A172 (cell line): ENCODE results near the gene UBR3. TPM values are rescaled to one million over a fixed set of nuclear protein-coding genes. Genes with fewer than 3 reads are reported as not detected.
"Not testable (repeated sequence)": the region's sequence is repeated elsewhere in the genome, so short reads cannot be mapped to it uniquely, and the experiment has no call there.

ENCODE experiments used
- DNase-seq: peaks from one replicate; pipeline ENCODE4 v3.0.0-alpha.2; 2015; ENCODE audit warnings: low spot score
- total RNA-seq: library from RNA; depleted of rRNA; stranded (reverse); fragments of >200 nt; shearing (Covaris generic); gene quantifications from 2 replicates; pipeline ENCODE4 v1.2.3, GENCODE V29; 2014

Gene UBR3
- total RNA-seq, 1 experiment from 2014 or later = 21.0 TPM

GRCh38 chr2:169865492-169865891 lies 38.2 kb downstream of the UBR3 start:
- DNase-seq = no peak

DNA sequence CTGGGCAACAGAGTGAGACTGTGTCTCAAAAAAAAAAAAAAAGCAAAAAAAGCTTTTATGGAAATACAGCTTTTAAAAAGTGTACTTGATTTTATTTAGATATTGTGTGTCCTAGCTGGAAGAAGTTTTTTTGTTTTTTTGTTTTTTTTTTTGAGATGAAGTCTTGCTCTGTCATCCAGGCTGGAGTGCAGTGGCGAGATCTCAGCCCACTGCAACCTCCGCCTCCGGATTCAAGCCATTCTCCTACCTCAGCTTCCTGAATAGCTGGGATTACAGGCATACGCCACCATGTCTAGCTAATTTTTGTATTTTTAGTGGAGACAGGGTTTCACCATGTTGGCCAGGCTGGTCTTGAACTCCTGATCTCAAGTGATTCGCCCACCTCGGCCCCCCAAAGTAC lies 39.0 kb downstream of the UBR3 start:
- not testable (repeated sequence) for DNase-seq

- no peak for DNase-seq
Observed at GRCh38 chr2:169867579-169867978, 40.3 kb downstream of the UBR3 start.

DNA sequence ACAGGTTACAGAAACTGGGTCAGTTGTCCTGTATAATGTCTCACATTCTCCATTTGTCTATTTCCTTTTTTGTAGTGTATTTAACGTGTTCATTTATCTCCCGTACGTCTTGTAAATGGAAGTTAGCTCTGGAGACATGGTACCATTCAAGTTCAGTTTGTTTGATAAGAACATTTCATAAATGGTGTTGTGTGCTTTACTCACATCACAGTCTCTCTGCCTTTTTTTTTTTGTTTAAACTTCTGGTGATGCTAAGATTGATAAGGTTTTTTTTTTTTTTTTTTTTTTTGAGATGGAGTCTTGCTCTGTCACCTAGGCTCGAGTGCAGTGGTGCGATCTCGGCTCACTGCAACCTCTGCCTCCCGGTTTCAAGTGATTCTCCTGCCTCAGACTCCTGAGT lies 41.7 kb downstream of the UBR3 start:
- DNase-seq = no peak

- not testable (repeated sequence) for DNase-seq
Observed at GRCh38 chr2:169871369-169871768, 44.1 kb downstream of the UBR3 start.

DNA sequence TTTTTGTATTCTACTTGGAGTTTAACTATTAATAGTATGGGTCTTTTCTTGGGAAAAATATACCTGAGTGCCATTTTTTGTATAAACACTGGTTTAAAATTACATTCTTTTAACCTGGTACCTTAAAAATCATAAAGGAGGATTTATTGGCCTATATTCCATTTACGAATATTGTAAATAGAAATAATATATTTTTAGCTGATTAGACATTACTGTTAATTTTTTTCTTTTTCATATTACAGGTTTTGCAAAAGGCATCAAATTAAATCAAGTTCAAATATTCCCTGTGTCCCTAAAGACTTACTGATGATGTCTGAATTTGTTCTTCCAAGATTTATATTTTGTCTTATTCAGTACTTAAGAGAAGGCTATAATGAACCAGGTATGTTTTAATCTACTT lies 44.7 kb downstream of the UBR3 start:
- no peak for DNase-seq

- no peak for DNase-seq
Observed at GRCh38 chr2:169877398-169877797, 50.1 kb downstream of the UBR3 start.

- no peak for DNase-seq
Observed at GRCh38 chr2:169887120-169887519, 59.9 kb downstream of the UBR3 start.

- DNase-seq = no peak
Observed at GRCh38 chr2:169891593-169892298, 64.5 kb downstream of the UBR3 start.

- DNase-seq = no peak
Observed at GRCh38 chr2:169892951-169893350, 65.7 kb downstream of the UBR3 start.

- peak; percentile 2 for DNase-seq
Observed at GRCh38 chr2:169895294-169895985, 68.2 kb downstream of the UBR3 start.

DNA sequence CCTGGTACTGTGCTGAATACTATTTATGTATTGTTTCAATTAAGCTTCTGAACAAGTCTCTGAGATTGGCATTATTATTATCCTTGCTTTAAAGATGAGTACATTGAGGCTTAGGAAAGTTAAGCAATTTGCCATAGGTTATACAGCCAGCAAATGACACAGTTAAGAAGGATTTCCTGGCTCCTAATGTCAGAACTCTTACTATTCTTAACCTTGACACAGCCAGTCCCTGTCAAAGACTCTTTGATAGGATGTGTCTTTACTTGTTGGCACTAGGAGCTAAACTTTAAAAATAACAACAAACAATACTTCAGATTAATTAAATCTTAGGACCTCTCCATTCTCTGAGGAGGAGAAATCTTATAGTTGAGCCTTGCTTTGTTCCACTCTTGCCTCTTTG lies 70.6 kb downstream of the UBR3 start:
- no peak for DNase-seq

- DNase-seq = not testable (repeated sequence)
Observed at GRCh38 chr2:169900103-169900502, 72.8 kb downstream of the UBR3 start.

DNA sequence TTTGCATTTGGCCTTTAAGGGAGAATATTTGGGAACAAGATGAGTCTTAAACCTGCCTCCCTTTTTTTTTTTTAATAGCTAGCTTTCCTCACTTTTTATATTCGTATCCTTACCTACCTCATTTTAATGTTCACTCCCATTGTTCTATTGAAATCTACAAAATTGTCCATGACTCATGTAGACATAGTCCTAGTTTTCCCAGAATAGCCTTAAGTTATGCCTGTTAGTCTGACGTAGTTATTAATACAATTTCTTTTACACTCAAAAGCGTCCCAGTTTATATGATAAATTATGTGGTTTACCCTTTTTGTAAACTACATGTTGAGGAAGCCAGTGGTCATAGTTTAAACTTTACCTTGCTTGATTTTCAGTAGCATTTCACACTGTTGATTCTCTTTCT lies 73.4 kb downstream of the UBR3 start:
- no peak for DNase-seq

DNA sequence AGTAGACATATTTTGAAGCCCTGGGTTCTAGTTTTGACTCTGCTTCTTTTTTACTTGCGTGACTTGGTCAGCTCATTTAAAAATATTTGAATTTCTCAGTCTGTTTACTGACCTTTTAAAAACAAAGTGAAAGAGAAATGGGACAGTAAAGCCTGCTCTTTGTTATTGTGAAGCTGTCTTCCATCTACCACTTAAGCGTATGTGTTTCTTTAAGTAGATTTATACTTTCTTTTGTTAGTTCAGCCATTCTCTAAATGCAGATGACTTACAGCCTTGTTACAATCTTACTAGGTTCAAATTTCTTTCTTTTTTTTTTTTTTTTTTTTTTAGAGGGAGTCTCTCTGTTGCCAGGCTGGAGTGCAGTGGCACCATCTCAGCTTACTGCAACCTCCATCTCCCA lies 79.5 kb downstream of the UBR3 start:
- DNase-seq = no peak

DNA sequence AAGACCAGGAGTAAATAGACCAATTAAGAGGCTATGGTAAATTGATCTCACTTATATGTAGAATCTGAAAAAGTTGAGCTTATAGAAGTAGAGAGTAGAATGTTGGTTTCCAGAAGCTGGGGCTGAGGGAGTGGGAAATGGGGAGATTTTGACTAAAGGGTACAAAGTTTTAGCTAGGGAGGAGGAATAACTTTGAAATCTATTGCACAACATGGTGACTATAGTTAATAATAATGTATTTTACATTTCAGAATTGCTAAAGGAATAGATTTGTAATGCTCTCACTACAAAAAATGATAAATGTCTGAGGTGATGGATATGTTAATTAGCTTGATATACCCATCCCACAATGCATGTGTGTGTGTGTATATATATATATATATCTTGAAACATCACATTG lies 82.1 kb downstream of the UBR3 start:
- no peak for DNase-seq

DNA sequence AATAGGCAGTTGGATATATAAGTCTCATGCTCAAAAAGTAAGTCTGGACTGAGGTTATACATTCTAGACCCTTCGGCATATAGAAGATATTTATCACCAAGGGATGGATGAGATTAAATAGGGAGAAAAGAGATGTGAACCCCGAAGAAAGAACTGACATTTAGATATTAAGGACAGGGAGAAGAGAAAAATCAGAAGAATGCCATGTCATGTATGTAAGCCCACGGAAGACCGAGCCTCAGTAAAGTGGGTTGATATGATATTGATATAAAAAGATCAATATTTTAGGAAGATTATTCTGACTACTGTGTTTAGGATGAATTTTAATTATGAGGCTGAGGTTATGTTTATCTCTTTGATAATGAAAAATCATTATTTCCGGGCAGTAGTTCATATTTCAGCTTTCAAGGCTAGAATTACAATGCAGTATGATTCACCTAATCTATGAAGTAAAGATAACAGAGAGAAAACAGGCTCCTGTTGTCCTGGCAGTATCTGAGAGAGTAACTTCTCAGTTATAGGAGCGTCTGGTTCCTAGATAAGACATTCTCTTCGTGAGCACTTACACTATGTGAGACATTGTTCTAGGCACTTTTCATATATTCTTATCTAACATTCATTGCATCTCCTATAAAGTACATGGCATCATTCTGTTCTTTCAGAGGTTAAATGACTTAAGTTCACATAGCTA lies 83.0 kb downstream of the UBR3 start:
- no peak for DNase-seq

DNA sequence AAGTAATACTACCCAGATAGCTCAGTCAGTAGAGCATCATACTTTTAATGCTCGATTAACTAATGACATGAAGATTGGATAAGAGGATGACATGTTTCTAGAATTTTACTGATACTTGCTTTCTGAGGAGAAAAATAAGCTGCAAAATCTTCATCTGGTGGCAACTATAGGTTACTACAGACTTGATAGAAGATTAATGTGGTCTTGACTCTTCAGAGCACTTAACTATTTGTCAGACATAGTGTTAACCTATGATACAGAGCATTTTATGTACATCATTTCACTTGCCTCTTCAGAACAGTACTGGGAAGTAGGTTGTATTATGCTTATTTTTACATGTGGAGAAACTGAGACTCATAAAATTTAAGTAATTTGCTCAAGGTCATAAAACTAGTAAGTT lies 83.9 kb downstream of the UBR3 start:
- DNase-seq = no peak

- no peak for DNase-seq
Observed at GRCh38 chr2:169916623-169917022, 89.4 kb downstream of the UBR3 start.

DNA sequence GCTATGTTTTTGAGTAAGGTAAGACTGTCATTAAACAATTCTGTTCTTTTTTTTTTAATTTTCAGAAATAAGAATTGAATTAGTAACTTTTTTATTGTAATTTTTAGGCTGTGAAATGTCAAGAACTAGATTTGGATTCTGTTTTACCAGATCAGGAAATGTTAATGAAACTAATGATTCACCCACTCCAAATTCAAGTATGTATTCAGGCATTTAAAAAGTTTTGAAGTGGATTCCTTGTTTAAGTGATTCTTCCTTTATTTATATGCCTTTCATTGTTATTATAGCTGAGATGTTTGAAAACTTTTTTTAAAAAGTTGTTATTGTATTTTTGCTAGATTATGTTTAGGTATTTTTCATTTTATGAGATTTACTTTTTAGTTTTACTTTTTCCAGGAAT lies 96.7 kb downstream of the UBR3 start:
- DNase-seq = no peak

DNA sequence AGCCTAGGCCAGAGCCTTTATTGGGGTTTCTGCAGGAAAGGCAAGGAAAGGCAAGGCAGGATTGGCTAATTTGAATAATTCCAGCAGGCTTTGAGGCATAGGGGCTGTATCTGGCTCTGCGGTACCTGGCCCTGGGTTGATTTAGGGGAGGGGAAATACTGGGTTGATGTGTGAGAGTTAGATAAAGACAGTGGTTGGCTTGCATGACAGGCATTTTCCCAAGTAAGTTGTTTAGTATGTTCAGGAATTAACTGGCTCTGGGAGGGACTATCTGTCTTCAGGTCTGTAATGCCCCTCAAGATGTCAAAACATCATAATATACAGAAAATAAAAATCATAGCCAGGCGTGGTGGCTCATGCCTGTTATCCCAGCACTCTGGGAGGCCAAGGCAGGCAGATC lies 98.7 kb downstream of the UBR3 start:
- DNase-seq = no peak

DNA sequence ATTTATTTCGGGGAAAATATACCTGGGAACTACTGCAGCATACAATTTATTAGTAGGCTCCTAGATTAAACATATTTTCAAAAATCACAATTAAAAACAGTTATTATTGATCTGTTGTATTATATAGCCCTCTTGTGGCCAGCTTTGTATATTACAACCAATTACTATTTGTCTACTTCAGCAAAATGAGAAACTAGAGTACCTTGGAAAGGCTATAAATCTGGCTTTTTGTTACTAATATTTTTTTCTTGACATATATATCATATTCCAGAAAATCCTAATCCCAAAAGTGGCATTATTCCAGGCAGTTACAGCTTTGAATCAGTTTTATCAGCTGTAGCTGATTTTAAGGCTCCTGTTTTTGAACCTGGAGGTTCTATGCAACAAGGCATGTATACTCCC lies 101.2 kb downstream of the UBR3 start:
- peak; percentile 39 for DNase-seq

- peak; percentile 11 for DNase-seq
Observed at GRCh38 chr2:169933124-169933711, 106.0 kb downstream of the UBR3 start.
